Measurements from ENCODE around the gene ERC2.

Gene ERC2

DNA sequence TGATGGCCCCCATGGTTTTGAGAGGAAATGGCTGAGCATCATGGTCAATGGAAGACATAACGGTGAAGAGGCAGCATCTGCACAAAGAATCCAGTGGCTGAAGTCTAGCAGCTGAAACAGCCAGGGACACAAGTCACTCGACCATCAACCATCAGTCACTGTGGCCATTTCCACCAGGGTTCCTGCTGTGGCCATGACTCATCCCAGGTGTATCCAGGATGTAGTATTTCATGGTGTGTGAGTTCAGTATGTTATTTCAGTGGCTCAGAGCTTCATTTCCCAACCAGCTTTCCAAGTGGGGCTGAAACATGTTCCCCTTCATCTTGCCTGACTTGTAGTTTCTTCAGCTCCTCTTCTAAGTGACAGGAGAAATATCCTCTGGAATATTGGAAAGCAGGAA, 933.4 kb downstream of the ERC2 start:
- no peak overlapping the region for H3K4me3 ChIP-seq (replicated peaks; ENCODE audit: low read depth, low read length)
- TF ChIP-seq, protein P1, sequence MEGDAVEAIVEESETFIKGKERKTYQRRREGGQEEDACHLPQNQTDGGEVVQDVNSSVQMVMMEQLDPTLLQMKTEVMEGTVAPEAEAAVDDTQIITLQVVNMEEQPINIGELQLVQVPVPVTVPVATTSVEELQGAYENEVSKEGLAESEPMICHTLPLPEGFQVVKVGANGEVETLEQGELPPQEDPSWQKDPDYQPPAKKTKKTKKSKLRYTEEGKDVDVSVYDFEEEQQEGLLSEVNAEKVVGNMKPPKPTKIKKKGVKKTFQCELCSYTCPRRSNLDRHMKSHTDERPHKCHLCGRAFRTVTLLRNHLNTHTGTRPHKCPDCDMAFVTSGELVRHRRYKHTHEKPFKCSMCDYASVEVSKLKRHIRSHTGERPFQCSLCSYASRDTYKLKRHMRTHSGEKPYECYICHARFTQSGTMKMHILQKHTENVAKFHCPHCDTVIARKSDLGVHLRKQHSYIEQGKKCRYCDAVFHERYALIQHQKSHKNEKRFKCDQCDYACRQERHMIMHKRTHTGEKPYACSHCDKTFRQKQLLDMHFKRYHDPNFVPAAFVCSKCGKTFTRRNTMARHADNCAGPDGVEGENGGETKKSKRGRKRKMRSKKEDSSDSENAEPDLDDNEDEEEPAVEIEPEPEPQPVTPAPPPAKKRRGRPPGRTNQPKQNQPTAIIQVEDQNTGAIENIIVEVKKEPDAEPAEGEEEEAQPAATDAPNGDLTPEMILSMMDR (IDR thresholded peaks at IDR 0.05; ENCODE audit: low read depth, low read length, missing control alignments), result no peak
- no peak for DNase-seq (ENCODE audit: extremely low read depth, low read depth)

DNA sequence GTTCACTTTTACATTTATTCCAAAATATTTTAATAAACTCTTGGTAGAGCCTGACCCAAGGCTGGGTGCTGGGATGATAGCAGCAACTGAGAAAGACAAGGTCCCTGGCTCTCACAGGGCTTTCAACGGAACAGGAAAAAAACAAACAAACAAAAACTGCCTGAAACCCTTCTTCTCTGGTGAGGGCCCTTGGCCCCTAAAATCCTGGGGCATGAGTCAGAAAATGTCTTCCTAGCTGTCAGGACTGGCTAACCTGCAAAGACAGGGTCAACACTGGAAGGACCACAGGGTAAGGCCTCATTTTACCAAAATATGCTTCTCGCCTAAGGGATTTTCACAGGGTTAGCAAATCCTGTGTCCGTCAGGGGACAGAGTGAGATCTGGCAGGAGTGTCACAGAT, 935.5 kb downstream of the ERC2 start:
- TF ChIP-seq, protein P1 (IDR thresholded peaks at IDR 0.05; ENCODE audit: low read depth, low read length, missing control alignments), result no peak
- DNase-seq (ENCODE audit: extremely low read depth, low read depth), result no peak
- H3K4me3 ChIP-seq (replicated peaks; ENCODE audit: low read depth, low read length), result no peak overlapping the region

DNA sequence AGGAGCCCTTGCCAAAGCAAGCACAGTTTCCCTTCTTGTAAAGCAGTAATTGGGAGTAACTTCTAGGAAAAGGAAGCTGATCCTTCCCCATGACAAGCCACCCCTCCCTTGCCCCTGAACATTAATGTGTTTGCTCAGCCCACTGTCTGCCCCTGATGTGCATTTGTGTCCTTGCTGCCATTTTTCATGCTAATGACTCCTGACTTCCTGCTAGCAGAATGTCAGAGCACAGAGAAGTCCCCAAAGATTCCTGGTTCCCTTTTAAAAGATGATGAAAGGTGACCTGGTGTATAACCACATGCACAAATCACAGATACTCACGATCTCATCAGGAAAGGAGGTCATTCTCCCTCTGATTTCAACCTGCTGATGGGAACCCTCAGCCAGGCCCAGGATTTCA, 936.9 kb downstream of the ERC2 start:
- DNase-seq (ENCODE audit: extremely low read depth, low read depth), result no peak
- no peak overlapping the region for H3K4me3 ChIP-seq (replicated peaks; ENCODE audit: low read depth, low read length)
- TF ChIP-seq, protein P1 (IDR thresholded peaks at IDR 0.05; ENCODE audit: low read depth, low read length, missing control alignments), result no peak

DNA sequence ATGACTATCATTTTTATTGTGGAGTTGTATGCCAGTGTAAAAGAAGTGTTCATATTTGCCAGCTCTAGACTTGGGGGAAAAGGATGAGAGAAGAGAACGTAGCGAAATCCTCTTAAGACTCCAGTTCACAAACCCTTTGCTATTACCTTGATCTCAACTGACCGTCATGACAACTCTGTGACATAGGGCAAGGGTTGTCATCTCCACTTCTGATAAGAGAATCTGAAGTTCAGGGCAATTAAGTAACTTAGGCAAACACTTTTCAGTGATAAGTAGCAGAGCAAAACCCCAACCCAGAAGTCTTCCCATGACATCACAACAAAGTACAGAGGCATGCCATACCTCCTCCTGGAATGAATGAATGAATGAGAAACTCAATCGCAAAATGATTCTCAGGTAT, 940.9 kb downstream of the ERC2 start:
- H3K4me3 ChIP-seq (replicated peaks; ENCODE audit: low read depth, low read length), result no peak overlapping the region
- TF ChIP-seq, protein P1 (IDR thresholded peaks at IDR 0.05; ENCODE audit: low read depth, low read length, missing control alignments), result no peak
- no peak for DNase-seq (ENCODE audit: extremely low read depth, low read depth)

DNA sequence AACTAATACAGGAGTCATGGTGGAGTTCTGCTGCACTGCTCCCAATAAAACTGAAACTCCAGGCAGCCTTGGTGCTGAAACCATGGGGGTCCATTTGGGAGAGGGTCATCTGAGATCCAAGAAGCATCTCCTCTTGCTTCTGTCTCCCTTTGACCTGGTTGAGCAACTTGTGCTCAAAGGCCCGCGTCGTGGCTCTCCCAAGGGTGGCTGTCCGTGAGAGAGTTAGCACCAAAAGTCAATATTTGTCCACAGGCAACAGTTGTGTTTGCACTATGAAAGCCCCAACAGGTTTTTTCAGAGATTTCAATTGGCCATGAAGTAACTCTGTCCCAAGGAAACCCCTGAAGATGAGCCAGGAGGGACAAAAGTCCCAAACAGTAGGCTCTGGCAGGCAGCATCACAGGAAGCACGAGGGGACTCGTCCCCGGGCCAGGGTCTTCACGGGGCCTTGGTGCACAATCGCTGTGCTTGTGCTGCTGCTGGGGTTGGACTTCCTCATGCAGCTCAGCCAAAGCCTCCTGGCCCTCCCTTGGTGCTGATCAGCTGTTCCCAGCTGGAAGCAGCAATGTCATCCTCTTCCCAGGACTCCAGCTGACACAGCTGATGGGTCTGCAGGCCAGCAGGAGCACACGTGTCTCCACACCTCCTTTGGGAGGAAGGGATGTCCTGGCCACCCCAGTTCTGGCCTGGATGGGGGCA, 941.8 kb downstream of the ERC2 start:
- no peak for DNase-seq (ENCODE audit: extremely low read depth, low read depth)
- TF ChIP-seq, protein P1 (IDR thresholded peaks at IDR 0.05; ENCODE audit: low read depth, low read length, missing control alignments), result no peak
- no peak overlapping the region for H3K4me3 ChIP-seq (replicated peaks; ENCODE audit: low read depth, low read length)

DNA sequence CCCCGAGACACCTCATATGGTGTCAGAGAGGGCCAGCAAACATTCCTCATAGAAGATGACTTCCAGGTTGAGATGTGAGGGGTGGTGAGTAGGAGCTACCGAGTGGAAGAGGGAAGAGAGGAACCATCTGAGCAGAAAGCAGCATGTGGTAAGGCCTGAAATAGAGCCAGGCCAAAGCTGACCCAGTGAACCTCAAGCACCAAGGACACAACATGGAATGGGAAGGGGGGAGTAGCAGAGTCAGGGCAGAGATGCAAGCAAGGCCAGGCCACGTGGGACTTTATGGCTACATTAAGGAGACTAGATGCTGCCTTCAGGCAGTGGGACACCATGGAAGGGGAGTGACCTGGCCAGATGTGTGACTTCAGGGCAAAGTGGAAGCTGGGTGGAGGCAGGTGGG, 942.8 kb downstream of the ERC2 start:
- no peak for DNase-seq (ENCODE audit: extremely low read depth, low read depth)
- TF ChIP-seq, protein P1 (IDR thresholded peaks at IDR 0.05; ENCODE audit: low read depth, low read length, missing control alignments), result no peak

More for the DNA sequence above, 942.8 kb downstream of the ERC2 start:
- H3K4me3 ChIP-seq (replicated peaks; ENCODE audit: low read depth, low read length), result no peak overlapping the region
